ENCODE measurements around the gene DPP9.

DPP9 gene

GRCh38 chr19:4638828-4639530 is 84.7 kb downstream of the DPP9 start, which contains the start of gene TNFAIP8L1:
TSS of gene TNFAIP8L1 (plus strand) at chr19:4639516. CDS start at chr19:4651870, 12,354 bp downstream.
- peak within 1 kb of the TSS; percentile 72 for H3K27ac Mint-ChIP-seq
- peaks cover 17% of the 10 kb centered on the region for H3K27me3 Mint-ChIP-seq (ENCODE audit: low read depth, poor library complexity)
- H3K4me3 Mint-ChIP-seq, result peak within 1 kb of the TSS; percentile 92
- H3K36me3 Mint-ChIP-seq (ENCODE audit: low read depth), result no peaks in the 10 kb centered on the region
- peak; percentile 100 for DNase-seq
- H3K4me1 Mint-ChIP-seq, result peaks cover 14% of the 10 kb centered on the region
- no peak for TF ChIP-seq CTCF (IDR thresholded peaks at IDR 0.05)
- H3K9me3 Mint-ChIP-seq, result no peaks in the 10 kb centered on the region

- Mint-ChIP-seq H3K9me3 (no peaks in the 10 kb centered on the region), H3K4me1 (peaks cover 17% of the 10 kb centered on the region), H3K27ac (no peak overlapping the region), H3K4me3 (no peak overlapping the region), H3K27me3 (ENCODE audit: low read depth, poor library complexity) (peaks cover 17% of the 10 kb centered on the region), H3K36me3 (ENCODE audit: low read depth) (no peaks in the 10 kb centered on the region)
- DNase-seq, result no peak
- TF ChIP-seq CTCF (IDR thresholded peaks at IDR 0.05), result no peak
Observed at GRCh38 chr19:4638317-4638716, 85.3 kb downstream of the DPP9 start.

- Mint-ChIP-seq H3K4me3 (no peak overlapping the region), H3K27me3 (ENCODE audit: low read depth, poor library complexity) (peaks cover 14% of the 10 kb centered on the region), H3K27ac (no peak overlapping the region), H3K9me3 (no peaks in the 10 kb centered on the region), H3K36me3 (ENCODE audit: low read depth) (no peaks in the 10 kb centered on the region), H3K4me1 (peaks cover 26% of the 10 kb centered on the region)
- TF ChIP-seq CTCF (IDR thresholded peaks at IDR 0.05), result no peak
- no peak for DNase-seq
Observed at GRCh38 chr19:4636761-4637160, 86.9 kb downstream of the DPP9 start.

- peak; percentile 93 for DNase-seq
- Mint-ChIP-seq H3K27me3 (ENCODE audit: low read depth, poor library complexity) (peaks cover 14% of the 10 kb centered on the region), H3K4me3 (peak overlapping the region; percentile 69), H3K36me3 (ENCODE audit: low read depth) (no peaks in the 10 kb centered on the region), H3K4me1 (peaks cover 27% of the 10 kb centered on the region), H3K9me3 (no peaks in the 10 kb centered on the region), H3K27ac (no peak overlapping the region)
- TF ChIP-seq CTCF (IDR thresholded peaks at IDR 0.05), result peak; percentile 91
Observed at GRCh38 chr19:4636151-4636717, 87.4 kb downstream of the DPP9 start.

- peak overlapping the region; percentile 69 for H3K4me3 Mint-ChIP-seq
- peaks cover 27% of the 10 kb centered on the region for H3K4me1 Mint-ChIP-seq
- peak; percentile 34 for DNase-seq
- no peaks in the 10 kb centered on the region for H3K9me3 Mint-ChIP-seq
- no peaks in the 10 kb centered on the region for H3K36me3 Mint-ChIP-seq (ENCODE audit: low read depth)
- H3K27ac Mint-ChIP-seq, result no peak overlapping the region
- peaks cover 14% of the 10 kb centered on the region for H3K27me3 Mint-ChIP-seq (ENCODE audit: low read depth, poor library complexity)
- TF ChIP-seq CTCF (IDR thresholded peaks at IDR 0.05), result no peak
Observed at GRCh38 chr19:4635754-4636116, 87.9 kb downstream of the DPP9 start.

Measured in nephron progenitor cell (in vitro differentiated cells).